H9 (cell line): Measurements from ENCODE around the gene RIPK4. TPM values are rescaled to one million over a fixed set of nuclear protein-coding genes. Genes with fewer than 3 reads are reported as not detected.

Experiments
- DNase-seq: peaks from one replicate; pipeline ENCODE4 v3.0.0-alpha.2; 2017
- H2AFZ ChIP-seq: one replicate; pipeline ENCODE4 v1.6.1; 2013; ENCODE audit warnings: mild to moderate bottlenecking, low read length, control low read depth, moderate library complexity
- H2AK5ac ChIP-seq: 2 replicates; pipeline ENCODE4 v1.6.1; 2013; ENCODE audit warnings: low read length, control low read depth, mixed read lengths; ENCODE audit not compliant: insufficient read length
- H2BK120ac ChIP-seq: one replicate; pipeline ENCODE4 v1.6.1; 2013; ENCODE audit warnings: low read depth, mild to moderate bottlenecking, low read length, control low read depth, inconsistent platforms; ENCODE audit not compliant: poor library complexity, severe bottlenecking
- H2BK12ac ChIP-seq: 2 replicates; pipeline ENCODE4 v1.6.1; 2013; ENCODE audit warnings: low read length, control low read depth, mixed read lengths, low read depth; ENCODE audit not compliant: insufficient read length
- H2BK15ac ChIP-seq: 2 replicates; pipeline ENCODE4 v1.6.1; 2013; ENCODE audit warnings: low read depth, low read length, control low read depth
- H2BK20ac ChIP-seq: one replicate; pipeline ENCODE4 v1.6.1; 2013; ENCODE audit warnings: low read depth, mild to moderate bottlenecking, low read length, control low read depth, inconsistent platforms; ENCODE audit not compliant: poor library complexity, severe bottlenecking
- H2BK5ac ChIP-seq: 2 replicates; pipeline ENCODE4 v1.6.1; 2013; ENCODE audit warnings: low read length, control low read depth, mixed read lengths; ENCODE audit not compliant: insufficient read length
- H3K14ac ChIP-seq: 2 replicates; pipeline ENCODE4 v1.6.1; 2013; ENCODE audit warnings: low read length, control low read depth; ENCODE audit not compliant: insufficient read depth
- H3K18ac ChIP-seq: 2 replicates; pipeline ENCODE4 v1.6.1; 2013; ENCODE audit warnings: low read depth, mild to moderate bottlenecking, mixed read lengths, low read length, control low read depth; ENCODE audit not compliant: insufficient read length
- H3K23ac ChIP-seq: 2 replicates; pipeline ENCODE4 v1.6.1; 2013; ENCODE audit warnings: low read length, control low read depth, mixed read lengths, low read depth; ENCODE audit not compliant: insufficient read length
- H3K23me2 ChIP-seq: 2 replicates; pipeline ENCODE4 v1.6.1; 2013; ENCODE audit warnings: low read depth, mild to moderate bottlenecking, mixed read lengths, low read length, control low read depth; ENCODE audit not compliant: insufficient read length, poor library complexity, severe bottlenecking
- H3K27ac ChIP-seq: 2 replicates; pipeline ENCODE4 v1.5.1; 2013; ENCODE audit warnings: low read length, control low read depth, mixed read lengths, low read depth; ENCODE audit not compliant: insufficient read length
- H3K27me3 ChIP-seq: 2 replicates; pipeline ENCODE4 v1.6.1; 2013; ENCODE audit warnings: low read length, control low read depth, inconsistent platforms; ENCODE audit not compliant: insufficient read depth
- H3K4ac ChIP-seq: 2 replicates; pipeline ENCODE4 v1.6.1; 2013; ENCODE audit warnings: low read depth, mild to moderate bottlenecking, control low read depth, inconsistent platforms, low read length, moderate library complexity
- H3K4me1 ChIP-seq: 2 replicates; pipeline ENCODE4 v1.6.1; 2013; ENCODE audit warnings: low read length, control low read depth, inconsistent platforms; ENCODE audit not compliant: insufficient read depth
- H3K4me2 ChIP-seq: 2 replicates; pipeline ENCODE4 v1.6.1; 2013; ENCODE audit warnings: low read length, control low read depth, mixed read lengths; ENCODE audit not compliant: insufficient read length, insufficient read depth
- H3K56ac ChIP-seq: 2 replicates; pipeline ENCODE4 v1.6.1; 2013; ENCODE audit warnings: low read depth, mild to moderate bottlenecking, mixed read lengths, low read length, control low read depth; ENCODE audit not compliant: insufficient read length
- H3K79me1 ChIP-seq: 2 replicates; pipeline ENCODE4 v1.6.1; 2013; ENCODE audit warnings: low read depth, mild to moderate bottlenecking, moderate library complexity, low read length, control low read depth, inconsistent platforms; ENCODE audit not compliant: insufficient read depth, poor library complexity, severe bottlenecking
- H3K79me2 ChIP-seq: 2 replicates; pipeline ENCODE4 v1.6.1; 2013; ENCODE audit warnings: low read length, control low read depth, inconsistent platforms; ENCODE audit not compliant: insufficient read depth
- H3K9ac ChIP-seq: 2 replicates; pipeline ENCODE4 v1.6.1; 2013; ENCODE audit warnings: low read length, control low read depth, mixed read lengths; ENCODE audit not compliant: insufficient read length; ENCODE audit errors: extremely low read depth
- H3K9me3 ChIP-seq: one replicate; pipeline ENCODE4 v1.6.1; 2013; ENCODE audit warnings: low read depth, low read length, inconsistent platforms; ENCODE audit not compliant: control insufficient read depth
- H3T11ph ChIP-seq: one replicate; pipeline ENCODE4 v1.6.1; 2013; ENCODE audit warnings: mild to moderate bottlenecking, low read length, control low read depth, inconsistent platforms
- H4K20me1 ChIP-seq: one replicate; pipeline ENCODE4 v1.6.1; 2013; ENCODE audit not compliant: control insufficient read depth, insufficient read length, insufficient read depth
- H4K5ac ChIP-seq: 2 replicates; pipeline ENCODE4 v1.6.1; 2013; ENCODE audit warnings: low read depth, mild to moderate bottlenecking, mixed read lengths, low read length, control low read depth; ENCODE audit not compliant: insufficient read length
- H4K8ac ChIP-seq: replicated peaks from 2 replicates; pipeline ENCODE4 v1.6.1; 2013; ENCODE audit warnings: low read length, control low read depth, mixed read lengths, low read depth; ENCODE audit not compliant: insufficient read length
- H4K91ac ChIP-seq: 2 replicates; pipeline ENCODE4 v1.6.1; 2013; ENCODE audit warnings: low read depth, mild to moderate bottlenecking, moderate library complexity, mixed read lengths, low read length, control low read depth; ENCODE audit not compliant: insufficient read length
- H3K27ac Mint-ChIP-seq, 3 experiments: 2 replicates in 2 of 3; 3 replicates in 1 of 3; pipeline ENCODE4 v1.8.0; 2020 to 2021; ENCODE audit warnings: mixed read lengths in 3 of 3, mild to moderate bottlenecking in 1 of 3, moderate library complexity in 1 of 3
- H3K27me3 Mint-ChIP-seq: 2 replicates; pipeline ENCODE4 v1.8.0; 2021; ENCODE audit warnings: low read depth, mild to moderate bottlenecking, moderate library complexity, mixed read lengths
- H3K36me3 Mint-ChIP-seq, 3 experiments: 2 replicates in 2 of 3; 3 replicates in 1 of 3; pipeline ENCODE4 v1.8.0; 2020 to 2021; ENCODE audit warnings: low read depth in 3 of 3, mixed read lengths in 3 of 3; ENCODE audit not compliant: insufficient read depth in 1 of 3
- H3K4me1 Mint-ChIP-seq, 2 experiments: 2 replicates each; pipeline ENCODE4 v1.8.0; 2020; ENCODE audit warnings: mixed read lengths in 2 of 2
- H3K4me3 Mint-ChIP-seq, 2 experiments: 2 replicates in 1 of 2; 3 replicates in 1 of 2; pipeline ENCODE4 v1.8.0; 2020 to 2021; ENCODE audit warnings: mild to moderate bottlenecking in 2 of 2, mixed read lengths in 2 of 2, moderate library complexity in 1 of 2
- H3K9me3 Mint-ChIP-seq, 2 experiments: 2 replicates in 1 of 2; 3 replicates in 1 of 2; pipeline ENCODE4 v1.8.0; 2020; ENCODE audit warnings: mild to moderate bottlenecking in 2 of 2, mixed read lengths in 2 of 2, moderate library complexity in 1 of 2
- CTCF ChIP-seq: fragments of 200-600 bp; sonication (generic); conservative IDR thresholded peaks from 3 replicates; pipeline ENCODE4 v1.8.0; 2021; ENCODE audit warnings: antibody characterized with exemption, mild to moderate bottlenecking
- WGBS: extraction: QIAGEN DNeasy Blood & Tissue Kit; methylation state at CpG from one replicate; pipeline ENCODE4 v1.1.7; 2013; ENCODE audit warnings: missing lambda C conversion rate, low lambda C conversion rate, mixed read lengths; ENCODE audit not compliant: insufficient read length; ENCODE audit errors: extremely low coverage; 5-methylcytosine and 5-hydroxymethylcytosine counted together
- total RNA-seq: library from RNA; stranded (reverse); gene quantifications from 2 replicates; pipeline ENCODE4 v1.2.1, GENCODE V29; 2021

RIPK4 gene
- total RNA-seq, 1 experiment from 2014 or later = 2.9 TPM

DNA sequence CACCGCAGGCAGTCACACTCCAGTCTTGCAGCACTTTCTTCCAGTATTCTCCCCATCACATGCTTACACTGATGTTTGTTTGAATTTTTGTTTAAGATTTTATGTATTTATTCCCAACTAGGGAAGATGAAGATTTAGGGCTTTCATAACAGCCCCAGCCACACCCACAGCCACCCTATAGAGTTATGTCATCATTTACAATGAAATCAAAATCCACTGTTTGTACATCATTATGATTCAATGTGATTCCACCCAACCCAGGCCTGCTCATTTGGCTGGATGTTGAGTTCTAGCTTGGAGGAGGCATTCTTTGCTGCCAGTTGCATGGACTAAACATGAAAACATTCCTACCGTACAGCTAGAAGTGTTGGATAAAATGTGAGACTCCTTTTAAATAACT is 35.8 kb downstream of the RIPK4 start:
- Histone ChIP-seq H3K9me3 (no peaks in the 10 kb centered on the region), H4K5ac (no peak overlapping the region), H2BK20ac (no peak overlapping the region), H3T11ph (no peak overlapping the region), H3K4ac (no peak overlapping the region), H2AK5ac (no peak overlapping the region), H3K23ac (no peak overlapping the region), H2BK5ac (no peak overlapping the region), H3K9ac (no peak overlapping the region), H3K4me2 (no peak overlapping the region), H2BK12ac (no peak overlapping the region), H3K18ac (no peak overlapping the region), H3K27ac (no peak overlapping the region), H2BK15ac (no peak overlapping the region), H3K56ac (no peak overlapping the region), H3K14ac (no peak overlapping the region), H4K8ac (no peak overlapping the region), H4K20me1 (no peaks in the 10 kb centered on the region), H2BK120ac (no peak overlapping the region), H3K4me1 (no peaks in the 10 kb centered on the region), H3K23me2 (no peaks in the 10 kb centered on the region), H3K27me3 (peaks cover 6% of the 10 kb centered on the region; the same call in 1 of the 2 replicates), H3K79me1 (no peaks in the 10 kb centered on the region), H4K91ac (no peak overlapping the region), H3K79me2 (no peaks in the 10 kb centered on the region), H2AFZ (no peak overlapping the region)
- no peak overlapping the region for H3K27ac Mint-ChIP-seq
- peaks cover 12 to 27% of the 10 kb centered on the region in 2 experiments for H3K4me1 Mint-ChIP-seq
- H3K4me3 Mint-ChIP-seq = no peak overlapping the region
- peaks cover 16% of the 10 kb centered on the region for H3K27me3 Mint-ChIP-seq
- no CpG with 5 or more reads among the region's 2 CpGs for WGBS
- peaks cover 1 to 6% of the 10 kb centered on the region in 2 experiments for H3K9me3 Mint-ChIP-seq
- TF ChIP-seq CTCF = no peak
- DNase-seq = no peak
- H3K36me3 Mint-ChIP-seq = no peaks in the 10 kb centered on the region; a peak in 2 of 7 replicates
